Right lobe of liver (tissue), 6 donors: ENCODE data around the gene SIK3. TPM values are rescaled to one million over a fixed set of nuclear protein-coding genes. Genes with fewer than 3 reads are reported as not detected.

Source experiments
- ATAC-seq, 4 donors: fragments of 200-7000 bp; cut with Tn5 transposase; one replicate each; pipeline ENCODE4 v1.9.1; 2020; ENCODE audit warnings: mild to moderate bottlenecking in 4 of 4, moderate library complexity in 4 of 4
- DNase-seq, 3 donors: peaks; one replicate each; pipeline ENCODE4 v3.0.0-alpha.2; 2020
- H3K27ac ChIP-seq, 3 donors: fragments of 200-600 bp; one replicate each; pipeline ENCODE4 v1.8.0; 2022
- H3K27me3 ChIP-seq, 2 donors: fragments of 200-600 bp; one replicate each; pipeline ENCODE4 v1.8.0; 2022
- H3K36me3 ChIP-seq, 4 donors: fragments of 200-600 bp; sonication (generic) in 1 of 4; one replicate each; pipeline versions ENCODE4 v1.5.1 to v1.8.0; 2017 to 2022; ENCODE audit warnings: control low read depth in 1 of 4
- H3K4me1 ChIP-seq, 4 donors: fragments of 200-600 bp; sonication (generic) in 1 of 4; one replicate each; pipeline versions ENCODE4 v1.5.1 to v1.8.0; 2017 to 2022; ENCODE audit warnings: control low read depth in 1 of 4
- H3K4me3 ChIP-seq, 3 donors: fragments of 200-600 bp; one replicate each; pipeline ENCODE4 v1.8.0; 2022
- H3K9me3 ChIP-seq, 4 donors: fragments of 200-600 bp; sonication (generic) in 1 of 4; one replicate each; pipeline versions ENCODE4 v1.5.1 to v1.8.0; 2017 to 2022; ENCODE audit warnings: control low read depth in 1 of 4
- POLR2A ChIP-seq: fragments of 450-650 bp; IDR thresholded peaks from one replicate; pipeline ENCODE4 v1.6.1; 2017; ENCODE audit warnings: antibody characterized with exemption, mild to moderate bottlenecking
- WGBS: methylation state at CpG from one replicate; pipeline ENCODE4 v1.1.6; 2018; ENCODE audit warnings: low coverage, low lambda C conversion rate; ENCODE audit not compliant: insufficient coverage; ENCODE audit errors: missing lambda C conversion rate; 5-methylcytosine and 5-hydroxymethylcytosine counted together
- intact Hi-C, 2 donors: fragments of 100-400 bp; cut with DNase I; formaldehyde crosslinking; loops; one replicate each; pipeline versions ENCODE4 v1.11.2 to v1.14.1; 2022
- total RNA-seq, 6 experiments: library from RNA; depleted of rRNA in 2 of 6; stranded (reverse); fragments of >200 nt in 2 of 6; fragmentation: NEBNext Ultra II Directional in 3 of 6; extraction: Animal tissue kit (Norgen Biotek cat#: 25700) in 3 of 6; gene quantifications; one replicate each; pipeline versions ENCODE4 v1.1.0 to v1.2.4, GENCODE V29; 2016 to 2023
- TF ChIP-seq, protein P1 (sequence below), 4 donors: fragments of 200-600 bp in 3 of 4; fragments of 450-650 bp in 1 of 4; IDR thresholded peaks; one replicate each; pipeline versions ENCODE4 v1.5.1 to v1.8.0; 2016 to 2022; ENCODE audit warnings: antibody characterized with exemption in 4 of 4, mild to moderate bottlenecking in 2 of 4
- donor health status: DM: no; HTN: yes; CAD: no.
- donor health status: DM: no; HTN: no; CAD: no.
- donor health status: DM: no; HTN: no; CAD: no.
- donor health status: DM: no; HTN: yes; CAD: no.
- donor health status: DM: no; HTN: yes; CAD: no.

SIK3 gene
- total RNA-seq, 6 experiments from 2014 or later, result 22.0 to 35.4 (median 26.8) TPM

GRCh38 chr11:116829525-116830183 lies 268.6 kb downstream of the SIK3 start, which contains the start of gene APOC3:
APOC3 (plus strand) TSS chr11:116829907; CDS start chr11:116830583, 676 bp downstream.
- Histone ChIP-seq H3K9me3 (no peaks in the 10 kb centered on the region), H3K36me3 (no peaks in the 10 kb centered on the region), H3K27ac (peak within 1 kb of the TSS; percentile 80 to 88 (median 81)), H3K4me1 (peaks cover 0 to 41% (median 17%) of the 10 kb centered on the region in 4 donors), H3K27me3 (no peaks in the 10 kb centered on the region), H3K4me3 (peak within 1 kb of the TSS; percentile 48 to 90 (median 81))
- WGBS, result 7% methylated on average over 3 of the region's 9 CpGs
- peak; percentile 94 for TF ChIP-seq POLR2A
- TF ChIP-seq, protein P1, sequence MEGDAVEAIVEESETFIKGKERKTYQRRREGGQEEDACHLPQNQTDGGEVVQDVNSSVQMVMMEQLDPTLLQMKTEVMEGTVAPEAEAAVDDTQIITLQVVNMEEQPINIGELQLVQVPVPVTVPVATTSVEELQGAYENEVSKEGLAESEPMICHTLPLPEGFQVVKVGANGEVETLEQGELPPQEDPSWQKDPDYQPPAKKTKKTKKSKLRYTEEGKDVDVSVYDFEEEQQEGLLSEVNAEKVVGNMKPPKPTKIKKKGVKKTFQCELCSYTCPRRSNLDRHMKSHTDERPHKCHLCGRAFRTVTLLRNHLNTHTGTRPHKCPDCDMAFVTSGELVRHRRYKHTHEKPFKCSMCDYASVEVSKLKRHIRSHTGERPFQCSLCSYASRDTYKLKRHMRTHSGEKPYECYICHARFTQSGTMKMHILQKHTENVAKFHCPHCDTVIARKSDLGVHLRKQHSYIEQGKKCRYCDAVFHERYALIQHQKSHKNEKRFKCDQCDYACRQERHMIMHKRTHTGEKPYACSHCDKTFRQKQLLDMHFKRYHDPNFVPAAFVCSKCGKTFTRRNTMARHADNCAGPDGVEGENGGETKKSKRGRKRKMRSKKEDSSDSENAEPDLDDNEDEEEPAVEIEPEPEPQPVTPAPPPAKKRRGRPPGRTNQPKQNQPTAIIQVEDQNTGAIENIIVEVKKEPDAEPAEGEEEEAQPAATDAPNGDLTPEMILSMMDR (IDR thresholded peaks at IDR 0.05), result no peak
- ATAC-seq, result peak; percentile 43 to 57 (median 56)
- intact Hi-C loops, result no loop called here
- DNase-seq, result peak; percentile 91 to 97 (median 97)

GRCh38 chr11:116828632-116829524 lies 269.4 kb downstream of the SIK3 start:
- Histone ChIP-seq H3K9me3 (no peaks in the 10 kb centered on the region), H3K4me1 (peaks cover 0 to 41% (median 17%) of the 10 kb centered on the region in 4 donors), H3K27me3 (no peaks in the 10 kb centered on the region), H3K36me3 (no peaks in the 10 kb centered on the region), H3K27ac (peak overlapping the region; percentile 74 to 88 (median 81)), H3K4me3 (peak overlapping the region; percentile 27 to 90 (median 81))
- peak; percentile 34 for TF ChIP-seq POLR2A
- TF ChIP-seq, protein P1 (IDR thresholded peaks at IDR 0.05), result peak in 1 of 4 donors; percentile 2
- intact Hi-C loops, result no loop called here
- 46% methylated on average over 10 of the region's 16 CpGs for WGBS
- ATAC-seq (peak; percentile 44 to 57 (median 52)), DNase-seq (peak; percentile 77 to 93 (median 87))

DNA sequence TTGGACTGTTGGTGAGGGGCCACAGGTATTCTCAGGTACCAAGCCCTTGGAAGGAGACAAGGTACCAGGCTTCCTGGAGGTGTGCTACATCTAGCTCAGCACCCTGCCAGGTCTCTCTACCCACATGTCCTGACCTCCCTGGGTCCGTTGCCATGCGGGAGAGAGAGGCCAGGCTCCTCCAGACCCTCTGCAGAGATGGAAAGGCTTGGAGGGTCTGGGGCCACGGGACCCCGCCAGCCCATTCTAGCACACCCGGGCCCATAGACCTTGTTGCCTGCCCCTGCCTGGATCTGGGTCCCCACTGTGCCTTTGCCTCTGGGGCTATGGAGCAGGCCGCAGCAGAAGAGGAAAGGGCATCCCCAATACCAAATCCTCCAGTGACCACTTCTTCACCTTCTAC lies 270.8 kb downstream of the SIK3 start:
- TF ChIP-seq, protein P1 (IDR thresholded peaks at IDR 0.05), result no peak
- TF ChIP-seq POLR2A, result no peak
- no peaks in the 10 kb centered on the region for H3K9me3 ChIP-seq
- no peaks in the 10 kb centered on the region for H3K27me3 ChIP-seq
- no peak for DNase-seq
- no peak for ATAC-seq
- intact Hi-C loops, result no loop called here
- peak overlapping the region; percentile 28 to 88 (median 70) for H3K27ac ChIP-seq
- whole genome bisulfite sequencing, result no CpG with 5 or more reads among the region's 6 CpGs
- H3K4me3 ChIP-seq, result peak overlapping the region in 1 of 3 donors; percentile 3
- H3K4me1 ChIP-seq, result peaks cover 0 to 39% (median 17%) of the 10 kb centered on the region in 4 donors
- H3K36me3 ChIP-seq, result no peaks in the 10 kb centered on the region

GRCh38 chr11:116826751-116827431 lies 271.3 kb downstream of the SIK3 start:
- no peaks in the 10 kb centered on the region for H3K36me3 ChIP-seq
- no peaks in the 10 kb centered on the region for H3K27me3 ChIP-seq
- H3K4me1 ChIP-seq, result peaks cover 0 to 37% (median 17%) of the 10 kb centered on the region in 4 donors
- H3K4me3 ChIP-seq, result peak overlapping the region in 2 of 3 donors; percentile 16 to 35
- intact Hi-C loops, result no loop called here
- whole genome bisulfite sequencing, result no CpG with 5 or more reads among the region's 9 CpGs
- H3K27ac ChIP-seq, result peak overlapping the region; percentile 67 to 88 (median 70)
- TF ChIP-seq, protein P1 (IDR thresholded peaks at IDR 0.05), result no peak
- TF ChIP-seq POLR2A, result peak; percentile 45
- H3K9me3 ChIP-seq, result no peaks in the 10 kb centered on the region
- ATAC-seq (peak; percentile 50 to 70 (median 54)), DNase-seq (peak; percentile 83 to 98 (median 94))
